Stimulated activated naive CD8-positive, alpha-beta T cell treated with anti-CD3 and anti-CD28 coated beads, Interleukin-15, Interleukin-2, amounts not matched to agents 100 U/mL and 50 U/mL, for 24 hours (primary cell): ENCODE data around the gene PI16.
"Not testable (repeated sequence)": the region's sequence is repeated elsewhere in the genome, so short reads cannot be mapped to it uniquely, and the experiment has no call there.

ENCODE experiments used
- ATAC-seq: fragments of 150-1000 bp; cut with Tn5 transposase; one replicate; pipeline ENCODE4 v1.10.0; 2021
- DNase-seq: peaks from one replicate; pipeline ENCODE4 v3.0.0; 2021

PI16 gene

DNA sequence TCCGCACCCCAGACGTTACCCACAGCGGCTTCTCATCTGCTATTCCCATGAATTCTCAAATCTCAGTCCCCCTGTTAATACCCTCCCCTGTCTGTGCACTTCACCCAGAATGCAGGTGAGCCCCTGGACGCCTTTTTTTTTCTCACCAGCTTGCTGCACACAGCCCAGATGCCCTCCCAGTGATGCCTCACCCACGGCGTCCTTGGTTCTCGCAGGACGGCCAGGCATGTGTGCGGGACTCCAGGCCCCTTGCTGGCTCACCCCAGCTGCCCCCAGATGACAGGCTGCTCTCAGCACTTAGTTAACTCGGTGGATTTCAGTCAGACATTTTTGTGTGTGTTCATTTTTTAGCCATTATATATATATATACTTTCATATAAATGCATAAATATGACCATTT, 25.4 kb upstream of the PI16 start:
- no peak for DNase-seq
- ATAC-seq = no peak

GRCh38 chr6:36929607-36930006, 24.9 kb upstream of the PI16 start:
- DNase-seq = no peak
- no peak for ATAC-seq

- no peak for DNase-seq
- no peak for ATAC-seq
Measured at GRCh38 chr6:36930483-36930882, 24.1 kb upstream of the PI16 start.

DNA sequence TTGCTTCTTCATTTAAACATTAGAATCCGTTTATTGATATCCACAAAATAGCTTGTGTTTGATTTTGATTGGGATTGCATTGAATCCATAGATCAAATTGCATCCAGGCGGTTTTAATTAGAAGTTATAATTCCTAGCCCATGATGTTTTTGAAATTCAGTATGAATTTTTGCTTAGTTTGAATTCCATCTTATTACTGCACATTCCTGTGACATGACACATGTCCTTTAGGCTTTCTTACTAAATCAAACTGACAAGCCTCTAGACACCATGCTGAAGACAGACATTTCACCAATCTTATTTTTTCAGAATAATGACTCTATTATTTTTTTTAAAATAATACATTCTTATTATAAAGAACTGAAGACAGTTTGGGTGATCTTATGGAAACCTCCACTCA, 21.4 kb upstream of the PI16 start:
- ATAC-seq (no peak), DNase-seq (no peak)

DNA sequence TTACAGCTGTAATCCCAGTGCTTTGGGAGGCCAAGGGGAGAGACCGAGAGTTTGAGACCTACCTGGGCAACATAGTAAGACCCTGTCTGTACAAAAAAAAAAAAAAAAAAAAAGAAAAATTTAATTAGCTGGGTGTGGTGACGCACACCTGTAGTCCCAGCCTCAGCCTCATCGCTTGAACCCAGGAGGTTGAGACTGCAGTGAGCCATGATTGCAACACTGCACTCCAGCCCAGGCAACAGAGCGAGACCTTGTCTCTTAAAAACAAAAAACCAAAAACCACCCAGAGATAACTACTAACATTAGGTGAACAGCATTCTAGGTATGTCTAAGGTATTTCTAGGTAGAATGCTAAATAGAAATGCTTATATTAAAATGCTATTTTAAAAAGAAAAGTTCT, 21.0 kb upstream of the PI16 start:
- DNase-seq (no peak), ATAC-seq (no peak)

- no peak for ATAC-seq
Measured at GRCh38 chr6:36934901-36935300, 19.6 kb upstream of the PI16 start.

GRCh38 chr6:36936824-36937223, 17.7 kb upstream of the PI16 start:
- no peak for DNase-seq
- ATAC-seq = no peak

More at GRCh38 chr6:36934901-36935300, 19.6 kb upstream of the PI16 start:
- no peak for DNase-seq

DNA sequence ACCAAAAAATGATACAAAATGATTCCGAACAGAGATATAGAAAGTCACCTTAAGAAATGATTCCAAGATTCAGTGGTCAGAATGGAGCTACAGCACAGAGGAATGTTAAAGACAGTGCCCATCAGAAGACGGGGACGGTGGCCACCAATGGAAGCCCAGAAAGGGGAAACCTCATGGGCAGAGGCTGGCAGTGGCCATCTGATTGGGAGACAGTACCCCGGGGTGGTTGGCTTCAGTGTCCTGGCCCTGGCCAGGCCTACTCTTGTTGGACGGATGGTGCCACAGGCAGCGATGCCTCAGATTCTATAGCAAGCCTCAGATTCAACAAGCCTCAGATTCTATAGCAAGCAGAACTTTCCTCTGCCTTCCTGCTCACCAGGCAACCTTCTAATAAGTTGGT, 16.6 kb upstream of the PI16 start:
- ATAC-seq (no peak), DNase-seq (no peak)

DNA sequence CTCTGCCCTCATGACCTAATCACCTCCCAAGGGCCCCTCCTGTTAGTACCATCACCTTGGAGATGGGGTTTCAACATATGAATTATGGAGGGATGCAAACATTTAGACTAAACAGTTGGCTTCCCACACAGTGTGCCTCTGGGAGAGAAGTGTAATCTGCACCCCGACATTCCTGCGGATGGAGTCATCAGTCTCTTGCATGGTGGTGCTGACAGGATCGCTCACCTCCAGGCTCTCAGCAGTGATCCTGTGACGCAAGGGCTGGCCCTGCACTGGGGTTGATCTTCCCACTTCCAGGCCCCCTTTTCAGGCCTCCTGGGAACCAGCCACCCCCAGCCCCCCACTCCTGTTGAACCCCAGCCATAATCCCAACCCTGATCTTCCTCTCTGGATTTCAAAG, 16.0 kb upstream of the PI16 start:
- no peak for ATAC-seq
- no peak for DNase-seq

DNA sequence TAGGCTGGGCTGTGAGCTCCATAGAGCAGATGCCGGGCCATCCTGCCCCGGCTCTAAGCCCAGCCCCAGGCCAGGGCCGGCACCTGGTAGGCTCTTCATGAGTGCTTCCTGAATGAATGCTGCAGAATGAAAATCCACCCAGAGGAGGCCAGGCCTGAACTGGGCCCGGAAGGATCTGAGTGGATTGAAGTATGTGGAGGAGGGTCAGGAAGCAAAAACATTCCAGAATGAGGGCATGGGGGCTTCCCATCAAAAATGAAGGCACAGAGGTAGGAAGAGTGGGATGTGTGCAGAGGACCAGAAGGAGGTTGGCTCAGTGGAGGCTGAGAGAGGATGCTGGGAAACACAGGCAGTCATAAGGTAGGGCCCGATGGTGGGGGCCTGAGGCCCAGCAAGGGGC, 15.5 kb upstream of the PI16 start:
- ATAC-seq, DNase-seq: not testable (repeated sequence)

DNA sequence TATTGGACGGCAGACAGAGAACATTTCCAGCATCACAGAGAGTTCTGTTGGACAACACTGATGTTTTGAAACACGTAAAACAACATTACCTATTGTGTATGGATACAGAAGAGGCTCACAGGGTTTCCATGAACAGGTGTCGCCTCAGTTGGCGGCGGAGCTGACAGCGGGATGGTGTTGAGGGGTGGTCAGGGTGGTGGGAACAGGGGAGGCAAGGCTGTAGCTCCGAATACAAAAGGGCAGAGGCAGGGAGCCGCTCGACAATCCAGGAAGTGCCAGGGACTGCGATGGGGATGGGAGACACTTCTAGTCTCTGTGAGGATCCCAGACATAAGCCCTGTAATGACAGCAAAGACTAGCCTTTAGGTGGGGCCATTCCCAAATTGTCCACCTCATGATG, 14.5 kb upstream of the PI16 start:
- no peak for DNase-seq
- ATAC-seq = no peak

DNA sequence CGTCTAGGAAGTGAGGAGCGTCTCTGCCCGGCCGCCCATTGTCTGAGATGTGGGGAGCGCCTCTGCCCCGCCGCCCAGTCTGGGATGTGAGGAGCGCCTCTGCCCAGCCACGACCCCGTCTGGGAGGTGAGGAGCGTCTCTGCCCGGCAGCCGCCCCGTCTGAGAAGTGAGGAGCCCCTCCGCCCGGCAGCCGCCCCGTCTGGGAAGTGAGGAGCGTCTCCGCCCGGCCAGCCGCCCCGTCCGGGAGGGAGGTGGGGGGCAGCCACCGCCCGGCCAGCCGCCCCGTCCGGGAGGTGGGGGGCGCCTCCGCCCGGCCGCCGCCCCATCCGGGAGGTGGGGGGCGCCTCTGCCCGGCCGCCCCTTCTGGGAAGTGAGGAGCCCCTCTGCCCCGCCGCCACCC, 13.0 kb upstream of the PI16 start:
- DNase-seq, ATAC-seq: not testable (repeated sequence)

GRCh38 chr6:36942329-36942728, 12.2 kb upstream of the PI16 start:
- ATAC-seq = not testable (repeated sequence)

GRCh38 chr6:36944650-36945049, 9.9 kb upstream of the PI16 start:
- DNase-seq (no peak), ATAC-seq (peak; percentile 49)

More at GRCh38 chr6:36942329-36942728, 12.2 kb upstream of the PI16 start:
- not testable (repeated sequence) for DNase-seq

- DNase-seq (no peak), ATAC-seq (no peak)
Measured at GRCh38 chr6:36945301-36945700, 9.2 kb upstream of the PI16 start.

- ATAC-seq = no peak
- DNase-seq = no peak
Measured at GRCh38 chr6:36946526-36946925, 8.0 kb upstream of the PI16 start.

DNA sequence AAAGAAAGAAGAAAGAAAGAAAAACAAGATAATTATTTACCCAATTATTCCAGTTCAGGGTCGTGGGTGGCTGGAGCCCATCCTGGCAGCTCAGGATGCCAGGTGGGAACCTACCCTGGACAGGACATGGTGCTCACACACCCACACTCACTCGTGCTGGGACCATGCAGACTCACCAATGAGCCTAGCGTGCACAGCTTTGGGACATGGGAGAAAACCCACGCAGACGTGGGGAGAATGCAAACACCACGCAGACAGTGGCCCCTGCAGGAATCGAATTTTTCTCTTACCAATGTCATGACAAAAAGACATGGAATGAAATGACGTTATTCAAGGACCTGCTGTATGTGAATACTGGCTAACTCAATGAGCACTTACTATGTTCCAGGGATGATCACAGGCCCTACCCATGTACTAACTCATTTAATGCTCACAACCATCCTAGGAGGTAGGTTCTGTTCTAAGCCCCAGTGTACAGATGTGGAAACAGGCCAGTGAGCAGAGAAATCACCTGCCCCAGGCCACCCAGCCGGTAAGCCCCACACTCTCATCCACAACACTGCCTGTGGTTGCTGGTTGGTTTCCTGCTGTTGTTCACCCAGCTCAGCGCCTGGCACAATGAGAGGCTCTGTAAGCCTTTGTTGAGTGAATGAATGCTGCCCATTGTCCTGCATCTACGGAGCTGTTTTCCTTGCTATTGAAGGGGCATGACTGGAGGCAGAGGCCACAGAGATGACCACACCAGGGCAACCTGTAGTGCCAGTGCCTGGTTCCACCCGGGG, 6.8 kb upstream of the PI16 start:
- no peak for DNase-seq
- peak; percentile 36 for ATAC-seq

DNA sequence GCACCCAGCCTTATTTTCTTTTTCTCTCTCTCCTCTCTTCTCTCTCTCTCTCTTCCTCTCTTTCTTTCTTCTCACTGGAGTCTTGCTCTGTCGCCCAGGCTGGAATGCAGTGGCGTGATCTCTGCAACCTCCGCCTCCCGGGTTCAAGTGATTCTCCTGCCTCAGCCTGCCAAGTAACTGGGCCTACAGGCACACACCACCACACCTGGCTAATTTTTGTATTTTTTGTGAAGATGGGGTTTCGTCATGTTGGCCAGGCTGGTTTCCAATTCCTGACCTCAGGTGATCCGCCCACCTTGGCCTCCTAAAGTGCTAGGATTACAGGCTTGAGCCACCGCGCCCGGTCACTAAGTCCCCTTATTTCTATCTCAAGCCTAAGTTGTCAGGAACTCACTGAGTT, 5.5 kb upstream of the PI16 start:
- not testable (repeated sequence) for ATAC-seq, DNase-seq

GRCh38 chr6:36949636-36950035, 4.9 kb upstream of the PI16 start:
- ATAC-seq = no peak

GRCh38 chr6:36953931-36954261, 642 bp upstream of the PI16 start:
- DNase-seq (no peak), ATAC-seq (no peak)

More at GRCh38 chr6:36949636-36950035, 4.9 kb upstream of the PI16 start:
- no peak for DNase-seq

- no peak for ATAC-seq
Measured at GRCh38 chr6:36955136-36955535, 598 bp downstream of the PI16 start.

GRCh38 chr6:36955671-36956445, 1.3 kb downstream of the PI16 start:
- DNase-seq (no peak), ATAC-seq (no peak)

More at GRCh38 chr6:36955136-36955535, 598 bp downstream of the PI16 start:
- DNase-seq = no peak

DNA sequence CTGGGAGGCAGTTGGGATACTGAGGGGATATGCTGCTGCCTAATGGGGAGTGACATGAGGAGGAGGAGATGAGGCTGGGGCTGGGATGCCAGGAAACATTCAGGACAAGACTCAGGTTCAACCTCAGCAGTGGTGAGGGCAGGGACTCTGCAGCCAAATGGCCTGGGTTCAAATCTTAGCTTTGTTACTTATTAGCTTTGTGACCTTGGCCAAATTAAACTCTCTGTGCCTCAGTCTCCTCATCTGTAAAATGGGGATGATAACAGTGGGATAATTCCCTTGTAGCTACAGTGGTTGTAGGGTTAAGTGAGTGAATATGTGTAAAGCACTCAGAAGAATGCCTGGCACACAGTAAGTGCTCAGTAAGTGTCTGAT, 1.9 kb downstream of the PI16 start:
- DNase-seq (no peak), ATAC-seq (no peak)
